KBM-7 (cell line): ENCODE data around the gene WLS.
"Not testable (repeated sequence)": the region's sequence is repeated elsewhere in the genome, so short reads cannot be mapped to it uniquely, and the experiment has no call there.

Experiments used
- DNase-seq: peaks from one replicate; pipeline ENCODE4 v3.0.0-alpha.2; 2015
- in situ Hi-C: fragments of 300-500 bp; cut with MboI; formaldehyde crosslinking; loops from 2 replicates; pipeline ENCODE4 v1.14.3; 2020; ENCODE audit warnings: low sequenced_read_pairs, low pct_unique_long_range_greater_than_20kb, mixed read lengths

Gene WLS

DNA sequence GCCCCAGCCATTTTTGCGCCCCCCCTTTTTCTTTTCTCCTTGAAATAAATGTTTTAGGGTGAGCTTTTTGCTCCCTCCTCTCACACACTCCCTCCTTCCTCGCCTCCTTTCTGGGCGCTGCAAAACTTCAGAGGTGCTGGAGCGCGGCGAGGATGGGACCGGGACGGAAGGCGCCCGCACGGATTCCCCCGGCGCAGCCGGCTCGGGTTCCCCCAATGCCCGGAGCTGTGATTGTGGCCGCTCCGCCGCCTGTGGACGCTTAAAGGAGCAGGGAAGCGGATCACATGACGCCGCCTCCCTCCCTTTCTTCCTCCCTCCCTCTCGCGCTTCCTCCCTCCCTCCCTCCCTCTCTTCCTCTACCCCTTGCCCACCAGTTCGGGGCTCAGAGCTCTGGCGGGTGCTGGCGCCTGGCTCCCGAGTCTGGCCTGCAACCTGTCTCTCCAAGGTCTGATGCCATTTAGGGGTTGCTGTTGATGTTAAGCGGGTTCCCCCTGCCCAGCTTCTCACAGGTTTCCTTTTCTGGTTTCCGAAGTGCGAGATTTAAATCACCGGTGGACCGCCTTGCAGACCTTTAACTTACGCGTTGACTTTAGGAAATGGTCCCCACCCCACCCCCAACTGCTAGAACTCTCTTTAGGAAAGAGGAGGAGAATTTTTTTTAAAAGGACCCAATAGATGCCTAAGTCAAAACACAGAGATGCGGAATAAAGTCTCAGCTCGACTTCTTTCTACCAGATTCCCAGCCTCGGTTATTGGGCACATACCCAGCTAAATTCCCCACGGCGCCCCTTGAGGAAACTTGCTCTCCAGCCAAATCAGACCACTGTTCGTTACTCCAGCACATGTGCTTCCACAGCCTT lies at the start of gene WLS:
TSS of gene WLS (minus strand) at position 235 of the 860 bp plus-strand sequence. CDS start at position 11, 224 bp downstream.
- in situ Hi-C loops: no loop called here
- peak; percentile 3 for DNase-seq

DNA sequence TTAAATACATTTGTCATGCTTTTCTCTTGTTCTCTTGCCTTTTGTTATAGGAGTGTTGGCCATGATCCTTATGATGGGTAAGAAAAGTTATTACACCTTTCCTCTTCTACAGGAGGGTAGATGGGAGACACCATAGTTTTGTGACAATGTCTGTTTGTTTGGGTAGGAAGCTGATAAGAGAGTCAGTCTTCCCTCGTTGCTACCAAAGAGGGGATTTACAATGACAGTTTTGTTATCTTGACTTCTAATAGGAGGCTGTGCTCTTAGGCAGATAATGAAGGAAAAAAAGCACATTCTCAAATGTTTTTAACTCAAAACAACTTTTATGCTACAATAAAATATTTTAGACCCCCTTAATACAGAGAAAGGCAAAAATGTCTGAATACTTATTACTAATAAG lies 48.0 kb upstream of the WLS start:
- no peak for DNase-seq
- in situ Hi-C loops: no loop called here

DNA sequence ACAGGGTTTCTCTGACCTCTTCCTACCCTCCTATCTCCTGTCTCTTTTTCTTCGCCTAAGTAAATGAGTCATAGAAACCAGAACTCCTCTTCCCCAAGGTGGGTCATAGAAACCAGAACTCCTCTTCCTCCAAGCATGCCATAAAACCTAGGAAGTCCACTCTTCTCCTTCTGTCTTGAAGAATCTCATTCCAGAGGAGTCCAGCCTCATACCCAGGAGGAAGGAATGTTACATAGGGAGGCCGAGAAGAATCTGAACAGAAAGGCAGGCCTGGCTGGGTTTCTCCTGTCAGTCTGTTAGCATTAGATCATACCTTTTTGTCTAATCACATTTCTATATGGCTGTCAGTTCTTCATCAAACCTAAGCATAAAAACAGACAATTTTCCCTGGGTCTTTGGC lies 47.5 kb upstream of the WLS start:
- DNase-seq: no peak
- in situ Hi-C loops: no loop called here

DNA sequence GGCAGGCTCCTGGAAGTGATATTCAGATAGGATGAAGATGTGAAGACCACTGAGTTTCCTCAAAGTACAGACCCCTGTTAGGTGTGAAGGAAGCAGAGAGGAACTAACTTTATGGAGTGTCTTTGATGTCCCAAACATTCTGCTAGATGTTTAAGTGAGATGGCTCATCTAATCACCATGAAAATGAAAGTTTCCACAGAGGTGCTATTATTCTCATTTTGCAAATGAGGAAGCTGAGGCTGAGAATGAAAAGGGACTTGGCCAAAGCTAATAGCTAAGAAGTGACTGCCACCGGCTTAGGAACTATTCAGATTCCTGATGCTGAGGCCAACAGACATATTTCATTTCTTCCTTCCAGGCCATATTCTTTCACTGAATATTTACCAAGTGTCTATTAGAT lies 45.9 kb upstream of the WLS start:
- in situ Hi-C loops: no loop called here

DNA sequence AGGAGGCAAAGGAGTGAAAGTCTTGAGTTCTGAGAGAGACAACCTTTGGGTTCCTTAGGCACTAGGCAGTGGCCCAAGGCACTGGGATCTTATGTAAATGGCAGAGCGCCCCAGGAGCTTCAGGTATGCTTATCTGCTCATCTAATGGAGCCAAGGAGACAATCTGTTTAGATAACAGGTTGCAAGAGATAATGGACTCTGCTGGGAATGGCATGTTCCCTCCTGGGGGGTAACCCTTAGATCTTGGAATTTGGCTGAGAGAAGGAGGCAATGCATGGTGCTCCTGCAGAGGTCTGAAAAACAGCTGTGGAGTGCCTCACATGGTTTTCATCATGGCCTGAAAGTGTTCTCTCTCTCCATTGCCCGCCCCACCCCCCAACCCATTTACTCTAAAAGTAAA lies 44.1 kb upstream of the WLS start:
- in situ Hi-C loops: no loop called here
- DNase-seq: no peak

More for the DNA sequence above, 45.9 kb upstream of the WLS start:
- no peak for DNase-seq

DNA sequence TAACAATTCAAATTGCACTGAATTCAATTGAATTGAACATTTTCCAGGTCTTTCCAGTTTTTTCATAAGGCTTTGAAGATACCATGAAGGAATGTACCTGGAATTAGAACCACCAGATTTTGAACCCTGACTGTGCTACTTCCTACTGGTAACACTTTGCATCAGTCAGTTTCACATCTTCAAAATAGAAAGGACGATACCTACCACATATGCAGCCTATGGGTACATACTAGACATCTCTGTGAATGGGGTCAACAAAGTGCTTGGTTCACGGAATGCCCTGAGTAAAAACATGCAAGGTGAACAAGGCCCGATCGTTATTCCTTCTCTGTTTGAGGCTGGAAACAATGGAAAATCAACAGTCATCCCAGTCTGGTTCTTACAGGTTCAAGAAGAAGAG lies 41.2 kb upstream of the WLS start:
- no peak for DNase-seq
- in situ Hi-C loops: no loop called here

DNA sequence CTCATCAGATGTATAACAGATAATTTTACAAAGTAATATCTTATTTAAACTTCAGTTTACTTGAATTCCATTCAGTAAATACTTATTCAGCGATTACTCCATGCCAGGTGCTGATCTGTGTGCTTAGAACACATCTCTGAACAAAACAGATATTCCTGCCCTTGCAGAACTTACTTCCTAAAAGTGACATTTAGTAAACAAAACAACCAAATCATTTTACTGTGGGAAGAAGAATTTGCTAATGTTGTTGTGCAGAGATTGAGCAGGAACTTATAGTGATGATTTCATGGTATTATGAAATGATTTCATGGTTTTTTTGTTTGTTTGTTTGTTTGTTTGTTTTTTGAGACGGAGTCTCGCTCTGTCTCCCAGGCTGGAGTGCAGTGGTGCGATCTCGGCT lies 39.3 kb upstream of the WLS start:
- in situ Hi-C loops: no loop called here
- no peak for DNase-seq

DNA sequence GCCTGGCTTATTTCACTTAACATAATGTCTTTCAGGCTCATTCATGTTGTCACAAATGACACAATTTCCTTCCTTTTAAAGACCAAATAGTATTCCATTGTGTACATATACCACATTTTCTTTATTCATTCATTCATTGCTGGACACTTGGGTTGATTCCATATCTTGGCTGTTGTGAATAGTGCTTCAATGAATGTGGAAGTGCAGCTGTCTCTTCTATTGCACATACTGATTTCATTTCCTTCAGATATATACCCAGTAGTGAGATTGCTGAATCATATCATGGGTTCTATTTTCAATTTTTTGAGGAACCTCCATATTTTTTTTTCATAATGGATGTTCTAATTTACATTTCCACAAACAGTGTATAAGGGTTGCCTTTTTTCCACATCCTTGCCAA lies 38.6 kb upstream of the WLS start:
- in situ Hi-C loops: no loop called here
- DNase-seq: no peak

DNA sequence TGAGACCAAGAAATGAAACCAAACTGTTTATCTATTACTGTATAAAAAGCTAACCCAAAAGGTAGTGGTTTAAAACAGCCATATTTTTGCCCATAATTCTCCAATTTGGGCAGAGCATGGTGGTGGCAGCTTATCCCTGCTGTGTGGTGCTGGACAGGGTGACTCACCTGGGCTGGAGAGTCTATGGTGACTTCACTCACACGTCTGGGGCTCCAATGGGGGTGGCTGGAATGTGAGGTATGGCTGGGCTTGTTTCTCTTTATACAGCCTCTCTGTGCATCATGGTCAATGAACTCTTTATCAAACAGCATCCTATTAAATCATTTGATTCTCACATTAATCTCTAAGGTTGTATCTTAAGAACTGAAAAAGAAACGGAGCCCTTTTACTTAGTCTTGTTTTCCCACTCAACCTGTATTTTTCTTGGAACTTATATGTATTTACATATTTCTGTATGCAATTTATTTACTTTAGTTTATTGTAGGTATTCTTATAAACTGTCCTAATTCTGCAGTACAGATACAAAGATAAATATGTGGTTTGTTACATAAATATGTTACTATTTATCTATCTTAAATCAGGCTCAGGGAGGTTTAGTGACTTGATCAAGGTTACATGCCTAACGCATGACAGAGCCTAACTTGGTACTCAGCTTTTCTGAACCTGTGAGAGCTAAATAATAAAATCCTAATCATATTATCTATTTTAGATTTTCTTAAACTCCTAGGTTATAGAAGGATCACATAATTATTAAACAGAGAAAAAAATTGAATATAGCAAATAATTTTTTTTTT lies 37.5 kb upstream of the WLS start:
- DNase-seq: no peak
- in situ Hi-C loops: no loop called here

DNA sequence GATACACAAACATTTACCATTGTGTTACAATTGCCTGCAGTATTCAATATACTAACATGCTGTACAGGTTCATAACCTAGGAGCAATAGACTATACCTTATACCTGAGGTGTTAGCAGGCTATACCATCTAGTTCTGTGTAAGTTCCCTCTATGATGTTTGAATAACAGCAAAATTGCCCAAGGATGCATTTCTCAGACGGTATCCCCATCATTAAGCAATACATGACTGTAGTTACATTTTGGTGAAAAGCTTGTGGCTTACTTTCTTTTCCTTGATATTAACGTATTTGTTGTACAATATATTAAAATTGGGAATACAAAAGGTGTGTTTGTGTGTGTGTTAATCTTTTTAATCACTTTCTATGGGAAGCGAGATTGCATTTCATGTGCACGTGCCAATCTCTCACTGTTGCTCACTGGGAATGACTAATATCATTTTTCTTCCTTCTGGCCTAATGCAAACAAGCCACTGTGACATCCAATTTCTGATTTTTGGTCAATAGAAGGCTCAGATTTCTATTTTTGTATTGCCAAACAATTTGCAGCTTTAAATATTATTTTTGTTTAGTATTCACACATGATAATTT lies 36.7 kb upstream of the WLS start:
- no peak for DNase-seq
- in situ Hi-C loops: no loop called here

DNA sequence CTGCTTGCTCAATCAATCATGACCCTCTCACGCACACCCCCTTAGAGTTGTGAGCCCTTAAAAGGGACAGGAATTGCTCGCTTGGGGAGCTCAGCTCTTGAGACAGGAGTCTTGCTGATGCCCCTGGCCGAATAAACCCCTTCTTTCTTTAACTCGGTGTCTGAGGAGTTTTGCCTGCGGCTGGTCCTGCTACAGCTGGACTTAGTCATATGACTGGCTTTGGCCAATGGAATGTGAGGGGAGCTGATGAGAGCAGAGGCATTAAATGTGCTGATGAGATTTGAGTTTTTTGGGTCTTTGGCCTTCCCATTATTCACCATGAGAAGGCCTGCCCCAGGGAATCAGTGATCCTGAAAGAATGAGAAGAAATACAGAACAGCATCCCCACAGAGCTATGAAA lies 24.5 kb upstream of the WLS start:
- in situ Hi-C loops: not testable (repeated sequence)

DNA sequence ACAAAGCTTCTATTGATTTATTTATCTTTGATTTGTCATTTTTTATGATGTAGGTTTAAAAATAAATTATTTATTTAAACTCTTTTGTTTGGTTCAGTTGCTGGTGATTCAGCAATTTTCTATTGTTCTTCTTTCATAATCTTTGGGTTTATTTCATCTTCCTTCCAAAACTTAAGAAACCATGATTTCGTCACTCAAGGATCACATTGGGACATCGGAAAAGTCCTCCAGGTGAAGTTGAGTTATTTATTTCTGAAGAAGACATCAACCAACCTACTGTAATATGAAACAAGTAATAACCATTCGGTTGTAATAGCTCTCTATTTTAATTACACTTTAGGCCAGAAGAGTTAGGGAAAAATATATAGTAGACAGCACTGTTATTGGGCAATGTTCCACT lies 23.0 kb upstream of the WLS start:
- in situ Hi-C loops: no loop called here

More for the DNA sequence above, 24.5 kb upstream of the WLS start:
- not testable (repeated sequence) for DNase-seq

DNA sequence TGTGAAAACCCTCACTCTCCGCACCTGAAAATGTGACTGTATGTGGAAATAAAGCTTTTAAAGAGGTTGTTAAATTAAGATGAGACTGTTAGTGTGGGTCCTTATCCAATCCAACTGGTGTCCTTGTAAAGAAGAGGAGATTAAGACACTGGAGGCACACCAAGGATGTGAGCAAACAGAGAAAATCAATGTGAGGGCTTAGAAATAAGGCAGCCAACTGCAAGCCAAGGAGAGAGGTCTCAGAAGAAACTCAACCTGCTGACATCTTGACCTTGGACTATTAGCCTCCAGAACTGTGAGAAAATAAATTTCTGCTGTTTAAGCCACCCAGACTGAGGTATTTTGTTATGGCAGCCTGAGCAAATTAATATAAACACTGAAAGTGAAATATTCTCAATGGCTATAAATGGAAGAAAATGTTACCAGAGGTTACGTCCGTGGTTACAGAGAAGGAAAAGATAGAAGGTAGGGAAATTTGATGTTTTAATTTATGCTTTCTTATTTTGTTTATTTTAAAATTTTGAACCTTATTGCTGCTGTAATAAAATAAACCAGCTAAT lies 22.4 kb upstream of the WLS start:
- no peak for DNase-seq
- in situ Hi-C loops: no loop called here

More for the DNA sequence above, 23.0 kb upstream of the WLS start:
- no peak for DNase-seq

DNA sequence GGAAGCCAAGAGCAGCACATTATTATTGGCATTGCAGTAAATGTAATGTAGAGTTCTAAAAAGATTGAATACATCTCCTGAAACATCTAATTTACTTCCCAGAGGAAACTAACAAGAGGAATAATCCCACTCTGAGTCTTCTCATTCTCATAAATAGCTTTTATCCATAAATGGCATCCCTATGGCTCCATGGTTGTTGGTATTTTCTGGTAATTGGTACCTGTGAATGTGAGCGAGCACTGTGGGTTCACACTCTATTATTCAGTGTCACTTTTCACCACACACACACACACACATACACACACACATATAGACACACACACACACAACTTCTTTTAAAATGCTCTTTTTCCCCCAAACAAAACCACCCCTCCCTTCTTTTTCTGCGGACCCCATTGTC lies 4.7 kb upstream of the WLS start:
- in situ Hi-C loops: no loop called here
- DNase-seq: no peak

DNA sequence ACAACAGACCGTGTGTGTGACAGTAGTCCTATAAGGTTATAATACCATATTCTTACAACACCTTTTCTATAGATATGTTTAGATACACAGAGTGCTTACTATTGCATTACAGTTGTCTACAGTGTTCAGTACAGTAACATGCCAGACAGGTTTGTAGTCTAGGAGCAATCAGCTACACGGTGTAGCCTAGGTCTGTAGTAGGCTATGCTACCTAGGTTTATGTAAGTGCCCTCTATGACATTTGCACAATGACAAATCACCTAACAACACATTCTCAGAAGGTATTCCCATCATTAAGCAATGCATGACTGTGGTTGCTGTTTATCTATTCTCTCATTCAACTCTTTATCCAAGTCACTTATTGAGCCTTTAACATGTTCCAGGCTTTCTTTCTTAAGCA lies 1.8 kb upstream of the WLS start:
- in situ Hi-C loops: no loop called here
- no peak for DNase-seq

DNA sequence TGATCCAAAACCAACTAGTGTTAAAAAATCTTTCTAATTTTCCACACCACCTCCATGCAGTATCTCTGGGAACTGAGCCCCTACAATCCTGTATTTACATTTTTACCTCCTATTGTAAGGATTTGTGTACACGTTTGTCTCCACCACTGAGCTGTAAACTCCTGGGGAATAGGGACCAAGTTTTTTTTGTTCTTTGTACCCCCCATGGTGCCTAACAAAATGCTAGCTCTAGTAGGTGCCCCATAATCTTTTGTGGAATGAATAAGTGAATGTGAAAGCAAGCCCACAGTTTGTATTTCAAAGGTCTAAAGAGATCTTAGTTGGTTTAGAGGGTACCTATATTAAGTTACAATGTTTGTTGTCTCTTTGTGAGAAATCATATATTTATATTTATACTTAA lies 879 bp upstream of the WLS start:
- DNase-seq: no peak
- in situ Hi-C loops: no loop called here

DNA sequence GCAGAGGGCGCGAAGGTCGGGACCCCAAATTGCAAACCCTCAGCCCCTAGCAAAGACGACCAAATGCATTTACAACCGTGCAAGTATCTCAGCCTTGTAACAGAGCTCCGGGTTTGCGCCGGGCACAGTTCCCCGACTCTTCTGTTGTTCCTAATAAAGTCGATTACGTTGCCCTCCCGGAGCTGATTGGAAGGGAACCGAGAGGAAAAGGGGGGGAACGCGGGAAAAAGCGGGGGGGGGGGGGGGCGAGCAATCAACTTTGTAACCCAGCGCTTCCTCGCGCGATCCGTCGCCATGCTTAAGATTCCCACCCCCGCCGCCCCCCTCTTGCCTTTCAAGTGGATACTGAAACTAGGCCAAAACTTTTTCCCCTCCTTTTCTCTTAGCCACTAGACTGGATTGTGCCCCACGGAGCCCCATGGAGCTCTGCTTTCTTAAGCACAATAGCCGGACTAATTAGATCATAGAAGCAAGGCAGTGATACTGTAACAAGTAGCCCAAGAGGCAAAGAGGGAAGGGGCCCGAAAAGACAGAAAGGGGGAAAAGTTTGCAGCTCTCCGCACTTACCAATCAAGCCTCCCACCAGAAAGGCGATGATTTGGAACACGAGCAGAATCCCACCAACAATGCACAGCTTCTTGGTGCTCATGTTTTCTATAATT lies 565 bp downstream of the WLS start:
- DNase-seq: no peak
- in situ Hi-C loops: no loop called here

DNA sequence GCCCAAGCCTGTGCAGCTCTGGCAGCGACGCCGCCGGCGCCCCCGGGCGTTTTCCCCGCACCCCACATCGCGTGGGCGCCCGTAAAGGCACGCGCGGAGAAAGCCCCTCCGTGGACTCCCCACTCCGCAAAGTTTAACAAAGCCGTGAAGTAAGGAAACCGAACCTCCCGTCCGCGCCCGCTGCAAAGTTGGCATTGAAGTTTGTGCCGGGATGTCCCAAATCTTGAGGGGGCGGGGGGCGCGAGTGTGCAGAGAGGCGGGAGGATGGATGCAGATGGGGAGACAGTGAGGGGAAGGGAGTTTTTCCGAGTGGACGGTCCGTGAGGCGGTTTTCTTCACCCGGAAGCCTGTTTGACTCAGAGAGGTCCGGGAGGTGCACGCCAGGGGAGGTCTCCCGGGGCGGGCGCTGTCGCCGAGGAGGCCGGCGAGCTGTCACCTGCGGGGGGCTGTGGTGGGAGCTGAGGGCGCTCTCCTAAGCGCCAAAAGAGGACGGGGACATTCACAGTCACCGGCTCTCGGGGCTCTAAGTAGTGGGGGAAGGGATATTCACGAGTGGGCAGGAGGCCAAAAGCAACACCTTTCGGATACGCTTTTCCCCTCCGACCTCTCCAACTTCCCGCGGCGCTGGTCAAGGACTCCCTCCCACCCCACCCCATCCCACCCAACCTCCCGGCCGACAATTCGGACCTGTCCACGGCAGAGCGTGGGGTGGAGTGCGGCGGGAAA lies 1.3 kb downstream of the WLS start:
- no peak for DNase-seq
- in situ Hi-C loops: no loop called here

DNA sequence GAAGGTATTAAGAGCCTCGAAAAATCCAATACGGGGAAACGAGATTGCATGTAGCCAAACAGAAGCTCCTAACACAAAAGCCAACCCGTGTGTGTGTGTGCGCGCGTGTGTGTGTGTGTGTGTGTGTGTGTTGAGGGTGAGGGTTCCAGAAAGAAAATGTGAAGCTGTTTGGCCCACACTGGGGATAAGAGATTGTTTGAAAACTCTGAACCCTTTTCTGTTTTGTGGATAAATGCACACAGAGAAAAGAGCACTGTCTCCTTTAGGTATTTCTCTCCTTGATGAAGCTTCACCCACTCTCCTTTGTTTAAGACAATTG lies 1.9 kb downstream of the WLS start:
- in situ Hi-C loops: no loop called here
- no peak for DNase-seq
